Measurements from ENCODE around the gene MAPK8IP2. TPM values are rescaled to one million over a fixed set of nuclear protein-coding genes. Genes with fewer than 3 reads are reported as not detected.

Gene MAPK8IP2
- total RNA-seq (under 1 TPM; 0.13 to 0.55 (median 0.39) TPM), total RNA-seq (0 to 1.2 (median 0.44) reads per million in 29 experiments)
- total RNA-seq (2013) = 0.13 TPM

DNA sequence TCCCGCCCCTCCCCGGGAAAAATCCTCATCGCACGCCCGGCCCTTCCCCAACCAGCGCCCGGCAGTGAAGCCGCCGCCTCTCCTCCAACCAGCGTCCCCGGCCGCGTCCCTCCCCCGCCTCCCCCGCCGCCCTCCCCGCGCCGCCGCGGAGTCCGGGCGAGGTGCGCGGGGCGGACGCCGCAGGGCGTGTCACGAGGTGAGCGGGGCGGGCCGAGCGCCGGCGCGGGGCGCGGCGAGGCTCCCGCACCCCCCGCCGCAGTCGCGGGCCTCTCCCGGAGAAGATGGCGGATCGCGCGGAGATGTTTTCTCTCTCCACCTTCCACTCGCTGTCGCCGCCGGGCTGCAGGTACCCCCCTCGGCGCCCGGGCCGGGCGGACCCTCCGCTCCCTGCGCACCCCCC, at the start of gene MAPK8IP2:
MAPK8IP2 (plus strand) TSS at position 256 of the 400 bp plus-strand sequence; CDS start at position 282, 26 bp downstream.
- peaks cover 14% of the 10 kb centered on the region for H3K36me3 Mint-ChIP-seq
- H3K27me3 ChIP-seq (replicated peaks in 1 of 2; ENCODE audit: control insufficient read depth in 2 of 2, extremely low read depth in 1 of 2, insufficient read depth in 2 of 2, low read length in 1 of 2) = peaks cover 10 to 63% of the 10 kb centered on the region in 2 experiments

GRCh38 chr22:50551160-50551752, 49.3 kb upstream of the MAPK8IP2 start:
- no peak for DNase-seq
- Histone ChIP-seq H3K27me3 (replicated peaks in 1 of 2; ENCODE audit: control insufficient read depth in 2 of 2, extremely low read depth in 1 of 2, insufficient read depth in 2 of 2, low read length in 1 of 2) (no peaks in the 10 kb centered on the region), H3K27ac (ENCODE audit: low read length) (no peak overlapping the region), H3K4me1 (ENCODE audit: control insufficient read depth in 1 of 2, extremely low read depth in 1 of 2, insufficient read depth in 2 of 2, low read length in 2 of 2) (peaks cover 4 to 37% of the 10 kb centered on the region in 2 experiments), H3K9me3 (no peaks in the 10 kb centered on the region), H3K36me3 (ENCODE audit: control insufficient read depth in 2 of 2, extremely low read depth in 1 of 2, insufficient read depth in 1 of 2, low read length in 1 of 2) (no peaks in the 10 kb centered on the region), H3K4me3 (ENCODE audit: control insufficient read depth in 1 of 2, extremely low read depth in 1 of 2, low read length in 1 of 2) (no peak overlapping the region)
- peaks cover 3% of the 10 kb centered on the region for H3K36me3 Mint-ChIP-seq
- POLR2A ChIA-PET = no interaction called here
- H3K27me3 Mint-ChIP-seq = no peaks in the 10 kb centered on the region
- H3K9me3 Mint-ChIP-seq = no peaks in the 10 kb centered on the region
- ATAC-seq (replicated peaks in 1 of 4) = no peak
- 99% methylated on average over 10 of the region's 11 CpGs for WGBS (ENCODE audit: insufficient coverage)
- no peak overlapping the region for H3K27ac Mint-ChIP-seq
- peaks cover 19 to 27% (median 24%) of the 10 kb centered on the region in 3 donors for H3K4me1 Mint-ChIP-seq
- CTCF ChIA-PET = interaction anchor here in 1 of 2 donors (0.9 to 1.2 kb wide), 3 partner anchors 9 to 43 kb away, joined by 3 read pairs; partner anchors contain the start of genes LMF2 and NCAPH2
- H3K4me3 Mint-ChIP-seq = peak overlapping the region; percentile 10 to 36 (median 16)

More for the DNA sequence above, at the start of gene MAPK8IP2:
- Histone ChIP-seq H3K9me3 (no peaks in the 10 kb centered on the region), H3K4me1 (ENCODE audit: control insufficient read depth in 1 of 2, extremely low read depth in 1 of 2, insufficient read depth in 2 of 2, low read length in 2 of 2) (peaks cover 0 to 8% of the 10 kb centered on the region in 2 experiments), H3K27ac (ENCODE audit: low read length) (no peak within 1 kb of the TSS), H3K4me3 (ENCODE audit: control insufficient read depth in 1 of 2, extremely low read depth in 1 of 2, low read length in 1 of 2) (peak within 1 kb of the TSS in 1 of 2 donors; percentile 23), H3K36me3 (ENCODE audit: control insufficient read depth in 2 of 2, extremely low read depth in 1 of 2, insufficient read depth in 1 of 2, low read length in 1 of 2) (no peaks in the 10 kb centered on the region)
- 0% methylated on average over 19 of the region's 61 CpGs for WGBS (ENCODE audit: insufficient coverage)
- Mint-ChIP-seq H3K4me1 (peaks cover 10 to 17% (median 10%) of the 10 kb centered on the region in 3 donors), H3K4me3 (peak within 1 kb of the TSS; percentile 69 to 70 (median 69)), H3K9me3 (no peaks in the 10 kb centered on the region), H3K27ac (peak within 1 kb of the TSS in 1 of 2 donors; percentile 31), H3K27me3 (peaks cover 21 to 42% of the 10 kb centered on the region in 2 donors)
- DNase-seq (no peak), ATAC-seq (replicated peaks in 1 of 4) (peak in 3 of 4 experiments; percentile 37 to 54 (median 51))
- ChIA-PET POLR2A (no interaction called here), CTCF (interaction anchor here in 1 of 2 donors (0.9 kb wide), 1 partner anchor 24 kb away, joined by 3 read pairs; no protein-coding TSS in a partner anchor)

DNA sequence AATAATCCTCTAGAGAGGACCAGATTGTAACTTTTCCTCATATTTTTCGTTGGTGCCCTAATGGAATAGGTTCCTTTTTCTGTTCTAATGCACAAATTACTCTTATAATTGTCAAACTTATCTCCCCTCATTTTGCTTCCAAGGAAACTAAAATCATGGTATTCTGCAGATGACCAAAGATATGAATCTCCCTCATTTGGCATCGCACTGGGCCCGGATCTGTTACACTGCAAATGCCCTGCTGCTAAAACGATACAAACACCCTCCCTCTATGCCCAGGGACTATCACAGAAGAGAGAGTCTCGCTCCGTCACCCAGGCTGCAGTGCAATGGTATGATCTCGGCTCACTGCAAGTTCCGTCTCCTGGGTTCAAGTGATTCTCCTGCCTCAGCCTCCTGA, 47.3 kb upstream of the MAPK8IP2 start:
- Mint-ChIP-seq H3K36me3 (peaks cover 3% of the 10 kb centered on the region), H3K27ac (no peak overlapping the region), H3K4me3 (no peak overlapping the region), H3K4me1 (peaks cover 18 to 22% (median 19%) of the 10 kb centered on the region in 3 donors), H3K9me3 (no peaks in the 10 kb centered on the region), H3K27me3 (no peaks in the 10 kb centered on the region)
- no peak overlapping the region for H3K4me3 ChIP-seq (ENCODE audit: control insufficient read depth in 1 of 2, extremely low read depth in 1 of 2, low read length in 1 of 2)
- no peak for DNase-seq
- H3K27me3 ChIP-seq (replicated peaks in 1 of 2; ENCODE audit: control insufficient read depth in 2 of 2, extremely low read depth in 1 of 2, insufficient read depth in 2 of 2, low read length in 1 of 2) = no peaks in the 10 kb centered on the region
- WGBS (ENCODE audit: insufficient coverage) = 71% methylated on average over 4 of the region's 8 CpGs
- H3K9me3 ChIP-seq = no peaks in the 10 kb centered on the region
- H3K4me1 ChIP-seq (ENCODE audit: control insufficient read depth in 1 of 2, extremely low read depth in 1 of 2, insufficient read depth in 2 of 2, low read length in 2 of 2) = peaks cover 0 to 26% of the 10 kb centered on the region in 2 experiments
- POLR2A ChIA-PET = interaction anchor here in 1 of 2 donors (0.6 kb wide), 1 partner anchor 330 kb away, joined by 16 read pairs; no protein-coding TSS in a partner anchor
- no peak for ATAC-seq (replicated peaks in 1 of 4)
- CTCF ChIA-PET = no interaction called here
- H3K36me3 ChIP-seq (ENCODE audit: control insufficient read depth in 2 of 2, extremely low read depth in 1 of 2, insufficient read depth in 1 of 2, low read length in 1 of 2) = no peaks in the 10 kb centered on the region
- H3K27ac ChIP-seq (ENCODE audit: low read length) = no peak overlapping the region

DNA sequence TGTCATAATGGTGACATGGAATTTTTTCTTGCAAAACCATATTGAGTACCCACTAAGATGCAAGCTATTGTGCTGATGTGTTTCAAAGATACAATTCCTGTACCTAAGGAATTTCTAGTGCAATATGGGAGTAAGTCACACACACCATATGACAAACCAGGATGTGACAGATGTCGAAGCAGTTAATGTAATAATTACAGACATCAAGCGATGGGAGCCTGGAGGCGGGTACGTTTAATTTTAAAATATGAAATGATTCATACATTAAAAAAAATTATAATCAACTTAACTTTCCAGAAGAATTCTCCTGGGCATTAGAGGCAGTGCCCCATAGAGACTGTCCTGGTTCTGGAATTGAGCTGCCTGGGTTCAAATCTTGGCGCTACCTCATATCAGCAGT, 43.9 kb upstream of the MAPK8IP2 start:
- no peaks in the 10 kb centered on the region for H3K27me3 Mint-ChIP-seq
- no CpG with 5 or more reads among the region's 5 CpGs for WGBS (ENCODE audit: insufficient coverage)
- H3K4me3 Mint-ChIP-seq = no peak overlapping the region
- no peak overlapping the region for H3K27ac Mint-ChIP-seq
- no peaks in the 10 kb centered on the region for H3K9me3 ChIP-seq
- H3K27ac ChIP-seq (ENCODE audit: low read length) = no peak overlapping the region
- no peaks in the 10 kb centered on the region for H3K9me3 Mint-ChIP-seq
- H3K36me3 ChIP-seq (ENCODE audit: control insufficient read depth in 2 of 2, extremely low read depth in 1 of 2, insufficient read depth in 1 of 2, low read length in 1 of 2) = no peaks in the 10 kb centered on the region
- ATAC-seq (replicated peaks in 1 of 4) (no peak), DNase-seq (no peak)
- H3K4me1 Mint-ChIP-seq = peaks cover 4 to 6% (median 5%) of the 10 kb centered on the region in 3 donors
- peaks cover 0 to 3% of the 10 kb centered on the region in 2 experiments for H3K27me3 ChIP-seq (replicated peaks in 1 of 2; ENCODE audit: control insufficient read depth in 2 of 2, extremely low read depth in 1 of 2, insufficient read depth in 2 of 2, low read length in 1 of 2)
- no peaks in the 10 kb centered on the region for H3K36me3 Mint-ChIP-seq
- H3K4me1 ChIP-seq (ENCODE audit: control insufficient read depth in 1 of 2, extremely low read depth in 1 of 2, insufficient read depth in 2 of 2, low read length in 2 of 2) = peaks cover 0 to 3% of the 10 kb centered on the region in 2 experiments
- H3K4me3 ChIP-seq (ENCODE audit: control insufficient read depth in 1 of 2, extremely low read depth in 1 of 2, low read length in 1 of 2) = no peak overlapping the region
- POLR2A ChIA-PET = no interaction called here
- CTCF ChIA-PET = interaction anchor here in 1 of 2 donors (0.6 kb wide), 2 partner anchors 139 to 181 kb away, joined by 3 read pairs; no protein-coding TSS in a partner anchor

GRCh38 chr22:50560034-50560433, 40.6 kb upstream of the MAPK8IP2 start:
- H3K4me3 ChIP-seq (ENCODE audit: control insufficient read depth in 1 of 2, extremely low read depth in 1 of 2, low read length in 1 of 2) = no peak overlapping the region
- peaks cover 17 to 20% (median 17%) of the 10 kb centered on the region in 3 donors for H3K4me1 Mint-ChIP-seq

More at GRCh38 chr22:50560034-50560433, 40.6 kb upstream of the MAPK8IP2 start:
- no peaks in the 10 kb centered on the region for H3K36me3 ChIP-seq (ENCODE audit: control insufficient read depth in 2 of 2, extremely low read depth in 1 of 2, insufficient read depth in 1 of 2, low read length in 1 of 2)
- no peak overlapping the region for H3K27ac ChIP-seq (ENCODE audit: low read length)
- H3K4me1 ChIP-seq (ENCODE audit: control insufficient read depth in 1 of 2, extremely low read depth in 1 of 2, insufficient read depth in 2 of 2, low read length in 2 of 2) = peaks cover 0 to 17% of the 10 kb centered on the region in 2 experiments
- ATAC-seq (replicated peaks in 1 of 4) (no peak), DNase-seq (no peak)
- 79% methylated on average over 2 of the region's 3 CpGs for WGBS (ENCODE audit: insufficient coverage)
- CTCF ChIA-PET = interaction anchor here in 1 of 2 donors (1.4 kb wide), 1 partner anchor 9 kb away, joined by 3 read pairs; no protein-coding TSS in a partner anchor
- Mint-ChIP-seq H3K36me3 (no peaks in the 10 kb centered on the region), H3K9me3 (no peaks in the 10 kb centered on the region), H3K27me3 (no peaks in the 10 kb centered on the region), H3K27ac (no peak overlapping the region), H3K4me3 (no peak overlapping the region)
- no peaks in the 10 kb centered on the region for H3K9me3 ChIP-seq
- peaks cover 0 to 3% of the 10 kb centered on the region in 2 experiments for H3K27me3 ChIP-seq (replicated peaks in 1 of 2; ENCODE audit: control insufficient read depth in 2 of 2, extremely low read depth in 1 of 2, insufficient read depth in 2 of 2, low read length in 1 of 2)
- POLR2A ChIA-PET = interaction anchor here in 1 of 2 donors (0.7 kb wide), 1 partner anchor 20 kb away, joined by 3 read pairs; no protein-coding TSS in a partner anchor
